H9 (cell line): ENCODE data around the gene NTSR1. TPM values are rescaled to one million over a fixed set of nuclear protein-coding genes. Genes with fewer than 3 reads are reported as not detected.

Experiments used
- DNase-seq: peaks from one replicate; pipeline ENCODE4 v3.0.0-alpha.2; 2017
- H2AFZ ChIP-seq: one replicate; pipeline ENCODE4 v1.6.1; 2013; ENCODE audit warnings: mild to moderate bottlenecking, low read length, control low read depth, moderate library complexity
- H2AK5ac ChIP-seq: 2 replicates; pipeline ENCODE4 v1.6.1; 2013; ENCODE audit warnings: low read length, control low read depth, mixed read lengths; ENCODE audit not compliant: insufficient read length
- H2BK120ac ChIP-seq: one replicate; pipeline ENCODE4 v1.6.1; 2013; ENCODE audit warnings: low read depth, mild to moderate bottlenecking, low read length, control low read depth, inconsistent platforms; ENCODE audit not compliant: poor library complexity, severe bottlenecking
- H2BK12ac ChIP-seq: 2 replicates; pipeline ENCODE4 v1.6.1; 2013; ENCODE audit warnings: low read length, control low read depth, mixed read lengths, low read depth; ENCODE audit not compliant: insufficient read length
- H2BK15ac ChIP-seq: 2 replicates; pipeline ENCODE4 v1.6.1; 2013; ENCODE audit warnings: low read depth, low read length, control low read depth
- H2BK20ac ChIP-seq: one replicate; pipeline ENCODE4 v1.6.1; 2013; ENCODE audit warnings: low read depth, mild to moderate bottlenecking, low read length, control low read depth, inconsistent platforms; ENCODE audit not compliant: poor library complexity, severe bottlenecking
- H2BK5ac ChIP-seq: 2 replicates; pipeline ENCODE4 v1.6.1; 2013; ENCODE audit warnings: low read length, control low read depth, mixed read lengths; ENCODE audit not compliant: insufficient read length
- H3K14ac ChIP-seq: 2 replicates; pipeline ENCODE4 v1.6.1; 2013; ENCODE audit warnings: low read length, control low read depth; ENCODE audit not compliant: insufficient read depth
- H3K18ac ChIP-seq: 2 replicates; pipeline ENCODE4 v1.6.1; 2013; ENCODE audit warnings: low read depth, mild to moderate bottlenecking, mixed read lengths, low read length, control low read depth; ENCODE audit not compliant: insufficient read length
- H3K23ac ChIP-seq: 2 replicates; pipeline ENCODE4 v1.6.1; 2013; ENCODE audit warnings: low read length, control low read depth, mixed read lengths, low read depth; ENCODE audit not compliant: insufficient read length
- H3K23me2 ChIP-seq: 2 replicates; pipeline ENCODE4 v1.6.1; 2013; ENCODE audit warnings: low read depth, mild to moderate bottlenecking, mixed read lengths, low read length, control low read depth; ENCODE audit not compliant: insufficient read length, poor library complexity, severe bottlenecking
- H3K27ac ChIP-seq: 2 replicates; pipeline ENCODE4 v1.5.1; 2013; ENCODE audit warnings: low read length, control low read depth, mixed read lengths, low read depth; ENCODE audit not compliant: insufficient read length
- H3K27me3 ChIP-seq: 2 replicates; pipeline ENCODE4 v1.6.1; 2013; ENCODE audit warnings: low read length, control low read depth, inconsistent platforms; ENCODE audit not compliant: insufficient read depth
- H3K4ac ChIP-seq: 2 replicates; pipeline ENCODE4 v1.6.1; 2013; ENCODE audit warnings: low read depth, mild to moderate bottlenecking, control low read depth, inconsistent platforms, low read length, moderate library complexity
- H3K4me1 ChIP-seq: 2 replicates; pipeline ENCODE4 v1.6.1; 2013; ENCODE audit warnings: low read length, control low read depth, inconsistent platforms; ENCODE audit not compliant: insufficient read depth
- H3K4me2 ChIP-seq: 2 replicates; pipeline ENCODE4 v1.6.1; 2013; ENCODE audit warnings: low read length, control low read depth, mixed read lengths; ENCODE audit not compliant: insufficient read length, insufficient read depth
- H3K56ac ChIP-seq: 2 replicates; pipeline ENCODE4 v1.6.1; 2013; ENCODE audit warnings: low read depth, mild to moderate bottlenecking, mixed read lengths, low read length, control low read depth; ENCODE audit not compliant: insufficient read length
- H3K79me1 ChIP-seq: 2 replicates; pipeline ENCODE4 v1.6.1; 2013; ENCODE audit warnings: low read depth, mild to moderate bottlenecking, moderate library complexity, low read length, control low read depth, inconsistent platforms; ENCODE audit not compliant: insufficient read depth, poor library complexity, severe bottlenecking
- H3K79me2 ChIP-seq: 2 replicates; pipeline ENCODE4 v1.6.1; 2013; ENCODE audit warnings: low read length, control low read depth, inconsistent platforms; ENCODE audit not compliant: insufficient read depth
- H3K9ac ChIP-seq: 2 replicates; pipeline ENCODE4 v1.6.1; 2013; ENCODE audit warnings: low read length, control low read depth, mixed read lengths; ENCODE audit not compliant: insufficient read length; ENCODE audit errors: extremely low read depth
- H3K9me3 ChIP-seq: one replicate; pipeline ENCODE4 v1.6.1; 2013; ENCODE audit warnings: low read depth, low read length, inconsistent platforms; ENCODE audit not compliant: control insufficient read depth
- H3T11ph ChIP-seq: one replicate; pipeline ENCODE4 v1.6.1; 2013; ENCODE audit warnings: mild to moderate bottlenecking, low read length, control low read depth, inconsistent platforms
- H4K20me1 ChIP-seq: one replicate; pipeline ENCODE4 v1.6.1; 2013; ENCODE audit not compliant: control insufficient read depth, insufficient read length, insufficient read depth
- H4K5ac ChIP-seq: 2 replicates; pipeline ENCODE4 v1.6.1; 2013; ENCODE audit warnings: low read depth, mild to moderate bottlenecking, mixed read lengths, low read length, control low read depth; ENCODE audit not compliant: insufficient read length
- H4K8ac ChIP-seq: replicated peaks from 2 replicates; pipeline ENCODE4 v1.6.1; 2013; ENCODE audit warnings: low read length, control low read depth, mixed read lengths, low read depth; ENCODE audit not compliant: insufficient read length
- H4K91ac ChIP-seq: 2 replicates; pipeline ENCODE4 v1.6.1; 2013; ENCODE audit warnings: low read depth, mild to moderate bottlenecking, moderate library complexity, mixed read lengths, low read length, control low read depth; ENCODE audit not compliant: insufficient read length
- H3K27ac Mint-ChIP-seq, 3 experiments: 2 replicates in 2 of 3; 3 replicates in 1 of 3; pipeline ENCODE4 v1.8.0; 2020 to 2021; ENCODE audit warnings: mixed read lengths in 3 of 3, mild to moderate bottlenecking in 1 of 3, moderate library complexity in 1 of 3
- H3K27me3 Mint-ChIP-seq: 2 replicates; pipeline ENCODE4 v1.8.0; 2021; ENCODE audit warnings: low read depth, mild to moderate bottlenecking, moderate library complexity, mixed read lengths
- H3K36me3 Mint-ChIP-seq, 3 experiments: 2 replicates in 2 of 3; 3 replicates in 1 of 3; pipeline ENCODE4 v1.8.0; 2020 to 2021; ENCODE audit warnings: low read depth in 3 of 3, mixed read lengths in 3 of 3; ENCODE audit not compliant: insufficient read depth in 1 of 3
- H3K4me1 Mint-ChIP-seq, 2 experiments: 2 replicates each; pipeline ENCODE4 v1.8.0; 2020; ENCODE audit warnings: mixed read lengths in 2 of 2
- H3K4me3 Mint-ChIP-seq, 2 experiments: 2 replicates in 1 of 2; 3 replicates in 1 of 2; pipeline ENCODE4 v1.8.0; 2020 to 2021; ENCODE audit warnings: mild to moderate bottlenecking in 2 of 2, mixed read lengths in 2 of 2, moderate library complexity in 1 of 2
- H3K9me3 Mint-ChIP-seq, 2 experiments: 2 replicates in 1 of 2; 3 replicates in 1 of 2; pipeline ENCODE4 v1.8.0; 2020; ENCODE audit warnings: mild to moderate bottlenecking in 2 of 2, mixed read lengths in 2 of 2, moderate library complexity in 1 of 2
- CTCF ChIP-seq: fragments of 200-600 bp; sonication (generic); conservative IDR thresholded peaks from 3 replicates; pipeline ENCODE4 v1.8.0; 2021; ENCODE audit warnings: antibody characterized with exemption, mild to moderate bottlenecking
- WGBS: extraction: QIAGEN DNeasy Blood & Tissue Kit; methylation state at CpG from one replicate; pipeline ENCODE4 v1.1.7; 2013; ENCODE audit warnings: missing lambda C conversion rate, low lambda C conversion rate, mixed read lengths; ENCODE audit not compliant: insufficient read length; ENCODE audit errors: extremely low coverage; 5-methylcytosine and 5-hydroxymethylcytosine counted together
- total RNA-seq: library from RNA; stranded (reverse); gene quantifications from 2 replicates; pipeline ENCODE4 v1.2.1, GENCODE V29; 2021

The NTSR1 gene
- total RNA-seq, 1 experiment from 2014 or later: 0.11 TPM

DNA sequence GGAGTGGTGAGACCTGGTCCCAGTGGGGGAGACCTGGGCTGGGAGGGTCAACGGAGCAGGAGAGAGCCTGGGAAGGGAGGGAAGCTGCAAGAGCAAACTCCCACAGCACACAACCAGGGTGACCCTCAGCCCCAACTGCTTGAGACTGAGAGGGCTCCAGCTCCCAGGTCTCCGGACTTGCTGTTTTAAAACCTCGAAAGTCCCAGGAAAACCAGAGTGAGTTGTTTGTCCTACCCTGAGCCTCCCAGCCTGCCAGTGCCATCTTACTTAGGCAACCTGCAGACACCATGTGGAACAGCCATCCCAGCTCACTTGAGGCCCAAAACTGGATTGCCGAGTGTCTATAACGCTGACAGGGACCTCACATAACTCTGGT is 4.8 kb upstream of the NTSR1 start:
- Histone ChIP-seq H2BK5ac (no peak overlapping the region), H3K14ac (no peak overlapping the region), H3K23me2 (peaks cover 9% of the 10 kb centered on the region), H3K23ac (no peak overlapping the region), H2BK20ac (no peak overlapping the region), H3K9me3 (no peaks in the 10 kb centered on the region), H2BK15ac (no peak overlapping the region), H4K20me1 (no peaks in the 10 kb centered on the region), H3K4ac (no peak overlapping the region), H3K18ac (no peak overlapping the region), H2BK12ac (no peak overlapping the region), H2BK120ac (no peak overlapping the region), H4K8ac (no peak overlapping the region), H2AK5ac (no peak overlapping the region), H3K79me2 (no peaks in the 10 kb centered on the region), H2AFZ (no peak overlapping the region), H3K4me2 (no peak overlapping the region), H3K79me1 (no peaks in the 10 kb centered on the region), H4K91ac (no peak overlapping the region), H3K9ac (no peak overlapping the region), H3K4me1 (no peaks in the 10 kb centered on the region), H3K27me3 (no peaks in the 10 kb centered on the region; the same call in 1 of the 2 replicates), H3K56ac (no peak overlapping the region), H3K27ac (no peak overlapping the region), H3T11ph (no peak overlapping the region), H4K5ac (no peak overlapping the region)
- no CpG with 5 or more reads among the region's 5 CpGs for WGBS
- peaks cover 5 to 12% of the 10 kb centered on the region in 2 experiments for H3K4me1 Mint-ChIP-seq
- no peak for DNase-seq
- H3K27ac Mint-ChIP-seq: no peak overlapping the region
- no peaks in the 10 kb centered on the region for H3K9me3 Mint-ChIP-seq
- no peak for TF ChIP-seq CTCF
- H3K4me3 Mint-ChIP-seq: no peak overlapping the region
- no peaks in the 10 kb centered on the region for H3K36me3 Mint-ChIP-seq
- H3K27me3 Mint-ChIP-seq: peaks cover 46% of the 10 kb centered on the region
